Stomach (tissue), 9 donors: Measurements from ENCODE around the gene TCF12. TPM values are rescaled to one million over a fixed set of nuclear protein-coding genes. Genes with fewer than 3 reads are reported as not detected.
A peak's percentile ranks its signal among the peaks of the same experiment; 100 is the strongest.

Experiments used
- DNase-seq, 2 donors: peaks; one replicate each; pipeline versions ENCODE4 v3.0.0 to v3.0.0-alpha.2; 2013 to 2019
- H3K27ac ChIP-seq, 5 donors: fragments of 200-600 bp in 4 of 5; sonication (generic) in 4 of 5; one replicate each; pipeline ENCODE4 v1.5.1; 2013 to 2019; ENCODE audit warnings: mild to moderate bottlenecking in 1 of 5, moderate library complexity in 1 of 5
- H3K27me3 ChIP-seq, 3 donors: fragments of 200-600 bp; sonication (generic); one replicate each; pipeline ENCODE4 v1.5.1; 2017 to 2019; ENCODE audit warnings: mixed run types in 1 of 3
- H3K36me3 ChIP-seq, 4 donors: fragments of 200-600 bp; sonication (generic); 1 replicate in 3 of 4; 2 replicates in 1 of 4; pipeline ENCODE4 v1.5.1; 2016 to 2019
- H3K4me1 ChIP-seq, 4 donors: fragments of 200-600 bp; sonication (generic); one replicate each; pipeline ENCODE4 v1.5.1; 2016 to 2019
- H3K4me3 ChIP-seq, 4 donors: fragments of 200-600 bp; sonication (generic) in 3 of 4; one replicate each; pipeline ENCODE4 v1.5.1; 2016 to 2019; ENCODE audit warnings: mild to moderate bottlenecking in 1 of 4
- H3K9me3 ChIP-seq, 4 donors: fragments of 200-600 bp; sonication (generic); one replicate each; pipeline ENCODE4 v1.5.1; 2016 to 2019
- CTCF ChIP-seq, 7 experiments: fragments of 450-650 bp in 4 of 7; fragments of 200-600 bp in 3 of 7; sonication (generic) in 3 of 7; IDR thresholded peaks; one replicate each; pipeline ENCODE4 v1.5.1; 2016 to 2019; ENCODE audit warnings: antibody characterized with exemption in 7 of 7, control low read depth in 2 of 7, mild to moderate bottlenecking in 1 of 7
- EP300 ChIP-seq: sonication (generic); formaldehyde crosslinking; IDR thresholded peaks from one replicate; pipeline ENCODE4 v1.6.1; 2017; ENCODE audit warnings: antibody characterized with exemption
- POLR2A ChIP-seq, 4 donors: fragments of 450-650 bp; IDR thresholded peaks; one replicate each; pipeline ENCODE4 v1.6.1; 2016; ENCODE audit warnings: antibody characterized with exemption in 4 of 4, control low read depth in 2 of 4, mild to moderate bottlenecking in 1 of 4, moderate library complexity in 1 of 4
- POLR2AphosphoS5 ChIP-seq, 3 donors: sonication (generic); formaldehyde crosslinking; IDR thresholded peaks; one replicate each; pipeline ENCODE4 v1.6.1; 2016; ENCODE audit warnings: antibody characterized with exemption in 3 of 3
- WGBS, 5 donors: extraction: QIAGEN DNeasy Blood & Tissue Kit in 3 of 5; methylation state at CpG; one replicate each; pipeline versions ENCODE4 v1.1.5 to v1.1.7; 2013 to 2018; 5-methylcytosine and 5-hydroxymethylcytosine counted together
- intact Hi-C: fragments of 100-400 bp; cut with DNase I; formaldehyde crosslinking; loops from one replicate; pipeline ENCODE4 v1.15.1; 2023; ENCODE audit warnings: low total_unique reads
- polyA plus RNA-seq, 3 donors: library from polyadenylated mRNA; stranded (reverse); fragments of 200-250 nt; gene quantifications; one replicate each; pipeline ENCODE4 v1.2.3, GENCODE V29; 2013
- total RNA-seq, 5 donors: library from RNA; depleted of rRNA; stranded (reverse); fragments of >200 nt; gene quantifications; one replicate each; pipeline versions ENCODE4 v1.1.0 to v1.2.3, GENCODE V29; 2014 to 2016
- donor health status: healthy with polysubstance abuse.
- donor health status: Bipolar disorder and iron deficiency.
- donor health status: healthy.

TCF12 gene
- total and polyA plus RNA-seq, 8 donors = 11.2 to 462 (median 130) TPM

GRCh38 chr15:57319226-57319918 is 400.9 kb downstream of the TCF12 start:
- H3K4me3 ChIP-seq = no peak overlapping the region
- no peaks in the 10 kb centered on the region for H3K36me3 ChIP-seq
- intact Hi-C loops = no loop called here
- no peaks in the 10 kb centered on the region for H3K27me3 ChIP-seq
- 91 to 97% (median 96%) methylated on average over 30 to 36 of the region's 36 CpGs for WGBS, 5 donors
- no peak overlapping the region for H3K27ac ChIP-seq
- H3K4me1 ChIP-seq = peaks cover 0 to 25% (median 2%) of the 10 kb centered on the region in 4 donors
- TF ChIP-seq EP300 (no peak), CTCF (IDR thresholded peaks at IDR 0.05) (no peak), POLR2AphosphoS5 (IDR thresholded peaks at IDR 0.05) (no peak)
- H3K9me3 ChIP-seq = no peaks in the 10 kb centered on the region
- DNase-seq = no peak

GRCh38 chr15:57319919-57320560 is 401.6 kb downstream of the TCF12 start:
- intact Hi-C loops = no loop called here
- no peak for DNase-seq
- peaks cover 0 to 25% (median 2%) of the 10 kb centered on the region in 4 donors for H3K4me1 ChIP-seq
- H3K36me3 ChIP-seq = no peaks in the 10 kb centered on the region
- H3K27ac ChIP-seq = no peak overlapping the region
- H3K4me3 ChIP-seq = no peak overlapping the region
- TF ChIP-seq EP300 (no peak), POLR2A (IDR thresholded peaks at IDR 0.05) (no peak), POLR2AphosphoS5 (IDR thresholded peaks at IDR 0.05) (no peak), CTCF (IDR thresholded peaks at IDR 0.05) (no peak)
- H3K9me3 ChIP-seq = no peaks in the 10 kb centered on the region
- no peaks in the 10 kb centered on the region for H3K27me3 ChIP-seq
- WGBS, 5 donors = 87 to 93% (median 93%) methylated on average over 18 to 23 of the region's 23 CpGs

GRCh38 chr15:57320631-57321220 is 402.3 kb downstream of the TCF12 start:
- Histone ChIP-seq H3K4me1 (peaks cover 0 to 25% (median 2%) of the 10 kb centered on the region in 4 donors), H3K9me3 (no peaks in the 10 kb centered on the region), H3K27me3 (no peaks in the 10 kb centered on the region), H3K36me3 (no peaks in the 10 kb centered on the region), H3K4me3 (no peak overlapping the region), H3K27ac (no peak overlapping the region)
- TF ChIP-seq POLR2A (IDR thresholded peaks at IDR 0.05) (no peak), EP300 (no peak), CTCF (IDR thresholded peaks at IDR 0.05) (no peak), POLR2AphosphoS5 (IDR thresholded peaks at IDR 0.05) (no peak)
- intact Hi-C loops = no loop called here
- WGBS, 5 donors = 58 to 67% (median 65%) methylated on average over 16 to 17 of the region's 17 CpGs
- peak in 1 of 2 donors; percentile 83 for DNase-seq

- 86 to 96% (median 92%) methylated on average over 3 of the region's 3 CpGs for WGBS, 5 donors
- no peaks in the 10 kb centered on the region for H3K27me3 ChIP-seq
- no peaks in the 10 kb centered on the region for H3K36me3 ChIP-seq
- H3K27ac ChIP-seq = no peak overlapping the region
- no peak overlapping the region for H3K4me3 ChIP-seq
- TF ChIP-seq EP300 (no peak), CTCF (IDR thresholded peaks at IDR 0.05) (no peak), POLR2AphosphoS5 (IDR thresholded peaks at IDR 0.05) (no peak), POLR2A (IDR thresholded peaks at IDR 0.05) (no peak)
- no peak for DNase-seq
- peaks cover 0 to 25% (median 2%) of the 10 kb centered on the region in 4 donors for H3K4me1 ChIP-seq
- intact Hi-C loops = no loop called here
- no peaks in the 10 kb centered on the region for H3K9me3 ChIP-seq
Observed at GRCh38 chr15:57321485-57321884, 403.0 kb downstream of the TCF12 start.
